HCT116 (cell line): ENCODE results near the gene ERCC6. TPM values are rescaled to one million over a fixed set of nuclear protein-coding genes. Genes with fewer than 3 reads are reported as not detected.

Experiments
- ATAC-seq: fragments of 200-7000 bp; cut with Tn5 transposase; 2 replicates; pipeline ENCODE4 v1.9.1; 2020; ENCODE audit warnings: mild to moderate bottlenecking, moderate library complexity
- BruUV-seq: library from RNA; stranded (reverse); fragments of 400-500 nt; replicated peaks from 2 replicates; lab custom pipeline; 2021; lab: Mats Ljungman, UMichigan
- CTCF ChIA-PET: fragments of 300-600 bp; sonication (Branson Sonifier 250); formaldehyde crosslinking; loops from one replicate; lab custom pipeline; 2021; ENCODE audit warnings: antibody characterized with exemption; lab: Charles Lee
- POLR2A ChIA-PET: fragments of 300-600, 350-600 bp; sonication (Branson Sonifier 250); formaldehyde crosslinking; loops from one replicate; lab custom pipeline; 2021; ENCODE audit warnings: antibody characterized with exemption; lab: Charles Lee
- RAD21 ChIA-PET, 2 experiments: fragments of 300-600 bp; sonication (Branson Sonifier 250); formaldehyde crosslinking; loops; one replicate each; lab custom pipeline; 2023; ENCODE audit warnings: low total read pairs in 2 of 2; ENCODE audit not compliant: uncharacterized antibody in 2 of 2, unreplicated experiment in 2 of 2, low non-redundant PET in 1 of 2; lab: Charles Lee
- DNase-seq: peaks from one replicate; pipeline ENCODE4 v3.0.0-alpha.2; 2010; ENCODE audit warnings: low read depth, low spot score
- H2AFZ ChIP-seq: fragments of 200-600 bp; shearing (Covaris generic), sonication (generic); 2 replicates; pipeline ENCODE4 v1.6.1; 2017; ENCODE audit warnings: low read depth, mixed run types, mixed read lengths, antibody characterized with exemption, low read length; ENCODE audit not compliant: poor library complexity, severe bottlenecking
- H3K27ac ChIP-seq: 2 replicates; pipeline ENCODE4 v1.5.1; 2012; ENCODE audit warnings: low read depth, low read length
- H3K27me3 ChIP-seq: fragments of 200-600 bp; sonication (generic); 2 replicates; pipeline ENCODE4 v1.6.1; 2016; ENCODE audit warnings: mixed run types, low read length, mixed read lengths; ENCODE audit not compliant: insufficient read depth
- H3K36me3 ChIP-seq, 2 experiments: fragments of 200-500 bp in 1 of 2; fragments of 200-600 bp in 1 of 2; sonication (Bioruptor generic) in 1 of 2; sonication (generic) in 1 of 2; 2 replicates each; pipeline versions ENCODE4 v1.5.1 to v1.6.1; 2014 to 2016; ENCODE audit warnings: low read length in 2 of 2, inconsistent platforms in 1 of 2, mixed read lengths in 1 of 2, mixed run types in 1 of 2; ENCODE audit not compliant: insufficient read depth in 2 of 2, control insufficient read depth in 1 of 2
- H3K4me1 ChIP-seq, 2 experiments: fragments of 200-600 bp in 1 of 2; sonication (generic) in 1 of 2; 2 replicates each; pipeline versions ENCODE4 v1.5.1 to v1.6.1; 2012 to 2017; ENCODE audit warnings: low read length in 2 of 2, inconsistent platforms in 1 of 2, mild to moderate bottlenecking in 1 of 2, mixed read lengths in 1 of 2, mixed run types in 1 of 2, moderate library complexity in 1 of 2; ENCODE audit not compliant: insufficient read depth in 2 of 2, control insufficient read depth in 1 of 2
- H3K4me2 ChIP-seq: fragments of 200-600 bp; sonication (generic); 2 replicates; pipeline ENCODE4 v1.6.1; 2017; ENCODE audit warnings: mixed run types, low read length, mixed read lengths
- H3K4me3 ChIP-seq, 2 experiments: fragments of 200-600 bp in 1 of 2; sonication (generic) in 1 of 2; replicated peaks in 1 of 2; 2 replicates each; pipeline ENCODE4 v1.5.1; 2011 to 2016; ENCODE audit warnings: low read length in 2 of 2, control low read depth in 1 of 2, low read depth in 1 of 2, mild to moderate bottlenecking in 1 of 2, mixed read lengths in 1 of 2, mixed run types in 1 of 2
- H3K79me2 ChIP-seq: fragments of 200-600 bp; sonication (generic); 2 replicates; pipeline ENCODE4 v1.6.1; 2017; ENCODE audit warnings: mild to moderate bottlenecking, mixed run types, low read length, moderate library complexity, mixed read lengths; ENCODE audit not compliant: insufficient read depth
- H3K9ac ChIP-seq: fragments of 200-600 bp; sonication (generic); 2 replicates; pipeline ENCODE4 v1.6.1; 2016; ENCODE audit warnings: low read length, mixed read lengths
- H3K9me2 ChIP-seq: fragments of 200-600 bp; sonication (generic), shearing (Covaris generic); 2 replicates; pipeline ENCODE4 v1.6.1; 2017; ENCODE audit warnings: mixed run types, mild to moderate bottlenecking, moderate library complexity; ENCODE audit not compliant: insufficient read depth
- H3K9me3 ChIP-seq, 2 experiments: fragments of 200-500 bp in 1 of 2; fragments of 200-600 bp in 1 of 2; sonication (Bioruptor generic) in 1 of 2; sonication (generic) in 1 of 2; 2 replicates each; pipeline ENCODE4 v1.6.1; 2014 to 2017; ENCODE audit warnings: low read length in 2 of 2, mixed read lengths in 2 of 2, inconsistent platforms in 1 of 2, low read depth in 1 of 2, mild to moderate bottlenecking in 1 of 2, mixed run types in 1 of 2, moderate library complexity in 1 of 2; ENCODE audit not compliant: control insufficient read depth in 1 of 2, insufficient read depth in 1 of 2
- H4K20me1 ChIP-seq: fragments of 200-600 bp; sonication (generic), shearing (Covaris generic); 2 replicates; pipeline ENCODE4 v1.6.1; 2017; ENCODE audit warnings: mixed run types, mild to moderate bottlenecking, moderate library complexity; ENCODE audit not compliant: insufficient read depth
- CEBPB ChIP-seq: IDR thresholded peaks from 2 replicates; pipeline ENCODE4 v1.6.1; 2012; ENCODE audit warnings: low read depth
- JUND ChIP-seq: IDR thresholded peaks from 2 replicates; pipeline ENCODE4 v1.6.1; 2012
- SIN3A ChIP-seq: IDR thresholded peaks from 2 replicates; pipeline ENCODE4 v1.6.1; 2012; ENCODE audit warnings: low read depth
- SP1 ChIP-seq: IDR thresholded peaks from 2 replicates; pipeline ENCODE4 v1.6.1; 2012; ENCODE audit warnings: low read depth
- YY1 ChIP-seq: IDR thresholded peaks from 2 replicates; pipeline ENCODE4 v1.6.1; 2011; ENCODE audit warnings: low read length, low read depth, moderate library complexity, mild to moderate bottlenecking; ENCODE audit not compliant: insufficient replicate concordance; ENCODE audit errors: extremely low read depth
- intact Hi-C: fragments of 100-400 bp; cut with micrococcal nuclease; formaldehyde crosslinking; loops from 2 replicates; pipeline ENCODE4 v1.10.0; 2022
- total RNA-seq: library from RNA; stranded (reverse); gene quantifications from one replicate; pipeline ENCODE4 v1.2.1, GENCODE V29; 2021; ENCODE audit not compliant: unreplicated experiment
- TF ChIP-seq, protein P1 (sequence below): IDR thresholded peaks from 2 replicates; pipeline ENCODE4 v1.6.1; 2012; ENCODE audit warnings: low read depth
- TF ChIP-seq, protein P2 (sequence below): IDR thresholded peaks from 2 replicates; pipeline ENCODE4 v1.6.1; 2011; ENCODE audit warnings: mild to moderate bottlenecking, low read length, moderate library complexity; ENCODE audit not compliant: insufficient replicate concordance; ENCODE audit errors: extremely low read depth

ERCC6 gene
- total RNA-seq, 1 experiment from 2014 or later: 16.4 TPM

DNA sequence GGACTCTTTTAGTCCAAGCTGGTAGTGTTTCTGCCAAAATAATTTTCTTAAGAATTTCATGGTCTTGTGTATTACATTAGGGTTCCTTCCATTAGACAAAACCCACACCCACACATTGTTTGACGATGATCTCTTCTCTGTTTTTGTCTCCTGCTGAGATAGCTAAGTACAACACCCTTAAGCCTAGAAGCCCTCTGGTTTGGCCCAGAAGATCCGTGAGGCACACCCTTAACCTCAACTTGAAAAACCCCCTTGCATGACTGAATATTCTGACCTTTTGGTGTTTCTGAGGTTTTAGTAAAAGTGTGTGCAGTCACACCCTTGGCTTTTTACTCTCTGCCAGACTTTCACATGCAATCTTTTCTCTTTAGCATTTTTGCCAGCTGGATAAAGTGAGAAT is 29.3 kb upstream of the ERCC6 start (continued):
- TF ChIP-seq SIN3A (no peak), JUND (no peak), YY1 (no peak), CEBPB (no peak), SP1 (no peak)
- TF ChIP-seq, protein P1, sequence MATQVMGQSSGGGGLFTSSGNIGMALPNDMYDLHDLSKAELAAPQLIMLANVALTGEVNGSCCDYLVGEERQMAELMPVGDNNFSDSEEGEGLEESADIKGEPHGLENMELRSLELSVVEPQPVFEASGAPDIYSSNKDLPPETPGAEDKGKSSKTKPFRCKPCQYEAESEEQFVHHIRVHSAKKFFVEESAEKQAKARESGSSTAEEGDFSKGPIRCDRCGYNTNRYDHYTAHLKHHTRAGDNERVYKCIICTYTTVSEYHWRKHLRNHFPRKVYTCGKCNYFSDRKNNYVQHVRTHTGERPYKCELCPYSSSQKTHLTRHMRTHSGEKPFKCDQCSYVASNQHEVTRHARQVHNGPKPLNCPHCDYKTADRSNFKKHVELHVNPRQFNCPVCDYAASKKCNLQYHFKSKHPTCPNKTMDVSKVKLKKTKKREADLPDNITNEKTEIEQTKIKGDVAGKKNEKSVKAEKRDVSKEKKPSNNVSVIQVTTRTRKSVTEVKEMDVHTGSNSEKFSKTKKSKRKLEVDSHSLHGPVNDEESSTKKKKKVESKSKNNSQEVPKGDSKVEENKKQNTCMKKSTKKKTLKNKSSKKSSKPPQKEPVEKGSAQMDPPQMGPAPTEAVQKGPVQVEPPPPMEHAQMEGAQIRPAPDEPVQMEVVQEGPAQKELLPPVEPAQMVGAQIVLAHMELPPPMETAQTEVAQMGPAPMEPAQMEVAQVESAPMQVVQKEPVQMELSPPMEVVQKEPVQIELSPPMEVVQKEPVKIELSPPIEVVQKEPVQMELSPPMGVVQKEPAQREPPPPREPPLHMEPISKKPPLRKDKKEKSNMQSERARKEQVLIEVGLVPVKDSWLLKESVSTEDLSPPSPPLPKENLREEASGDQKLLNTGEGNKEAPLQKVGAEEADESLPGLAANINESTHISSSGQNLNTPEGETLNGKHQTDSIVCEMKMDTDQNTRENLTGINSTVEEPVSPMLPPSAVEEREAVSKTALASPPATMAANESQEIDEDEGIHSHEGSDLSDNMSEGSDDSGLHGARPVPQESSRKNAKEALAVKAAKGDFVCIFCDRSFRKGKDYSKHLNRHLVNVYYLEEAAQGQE: no peak

DNA sequence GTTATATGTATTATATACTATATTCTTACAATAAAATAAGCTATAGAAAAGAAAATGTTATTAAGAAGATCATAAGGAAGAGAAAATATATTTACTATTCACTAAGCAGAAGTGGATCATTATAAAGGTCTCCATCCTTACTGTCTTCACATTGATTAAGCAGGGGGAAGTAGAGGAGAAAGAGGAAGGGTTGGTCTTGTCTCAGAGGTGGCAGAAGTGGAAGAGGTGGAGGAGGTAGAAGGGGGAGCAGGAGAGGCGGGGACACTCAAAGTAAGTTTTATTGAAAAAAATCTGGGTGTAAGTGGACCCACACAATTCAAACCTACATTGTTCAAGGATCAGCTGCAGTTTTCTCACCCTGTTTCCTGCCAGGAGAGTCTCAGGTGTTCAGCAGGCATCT is 28.9 kb upstream of the ERCC6 start:
- H4K20me1 ChIP-seq: no peaks in the 10 kb centered on the region
- no peak overlapping the region for H3K27ac ChIP-seq
- TF ChIP-seq, protein P2, sequence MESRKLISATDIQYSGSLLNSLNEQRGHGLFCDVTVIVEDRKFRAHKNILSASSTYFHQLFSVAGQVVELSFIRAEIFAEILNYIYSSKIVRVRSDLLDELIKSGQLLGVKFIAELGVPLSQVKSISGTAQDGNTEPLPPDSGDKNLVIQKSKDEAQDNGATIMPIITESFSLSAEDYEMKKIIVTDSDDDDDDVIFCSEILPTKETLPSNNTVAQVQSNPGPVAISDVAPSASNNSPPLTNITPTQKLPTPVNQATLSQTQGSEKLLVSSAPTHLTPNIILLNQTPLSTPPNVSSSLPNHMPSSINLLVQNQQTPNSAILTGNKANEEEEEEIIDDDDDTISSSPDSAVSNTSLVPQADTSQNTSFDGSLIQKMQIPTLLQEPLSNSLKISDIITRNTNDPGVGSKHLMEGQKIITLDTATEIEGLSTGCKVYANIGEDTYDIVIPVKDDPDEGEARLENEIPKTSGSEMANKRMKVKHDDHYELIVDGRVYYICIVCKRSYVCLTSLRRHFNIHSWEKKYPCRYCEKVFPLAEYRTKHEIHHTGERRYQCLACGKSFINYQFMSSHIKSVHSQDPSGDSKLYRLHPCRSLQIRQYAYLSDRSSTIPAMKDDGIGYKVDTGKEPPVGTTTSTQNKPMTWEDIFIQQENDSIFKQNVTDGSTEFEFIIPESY: no peak
- TF ChIP-seq, all 23 proteins: peak for 0
- BruUV-seq: no TSS peak
- POLR2A ChIA-PET: no interaction called here
- Histone ChIP-seq H3K27me3 (peaks cover 12% of the 10 kb centered on the region), H3K36me3 (no peaks in the 10 kb centered on the region), H3K9me2 (no peaks in the 10 kb centered on the region), H3K4me2 (no peak overlapping the region), H3K4me3 (no peak overlapping the region), H3K4me1 (no peaks in the 10 kb centered on the region), H2AFZ (no peak overlapping the region), H3K79me2 (no peaks in the 10 kb centered on the region), H3K9ac (no peak overlapping the region), H3K9me3 (no peaks in the 10 kb centered on the region)
- intact Hi-C loops: no loop called here
- RAD21 ChIA-PET: no interaction called here
- CTCF ChIA-PET: no interaction called here
- no peak for ATAC-seq
- no peak for DNase-seq
